Mesendoderm (in vitro differentiated cells): ENCODE results near the gene PSMD3.

Experiments used
- DNase-seq: peaks from one replicate; pipeline ENCODE4 v3.0.0; 2013
- H2AK5ac ChIP-seq: 2 replicates; pipeline ENCODE4 v1.6.1; 2013; ENCODE audit warnings: low read length, inconsistent platforms
- H2BK120ac ChIP-seq: 2 replicates; pipeline ENCODE4 v1.6.1; 2013; ENCODE audit warnings: low read depth, mild to moderate bottlenecking, low read length, moderate library complexity, mixed read lengths
- H2BK15ac ChIP-seq: replicated peaks from 2 replicates; pipeline ENCODE4 v1.6.1; 2013; ENCODE audit warnings: low read depth, mild to moderate bottlenecking, moderate library complexity
- H2BK5ac ChIP-seq: 2 replicates; pipeline ENCODE4 v1.6.1; 2013; ENCODE audit warnings: low read length, inconsistent platforms
- H3K18ac ChIP-seq: 2 replicates; pipeline ENCODE4 v1.6.1; 2013; ENCODE audit warnings: mild to moderate bottlenecking, low read length, mixed read lengths
- H3K23ac ChIP-seq: one replicate; pipeline ENCODE4 v1.6.1; 2013; ENCODE audit warnings: low read length
- H3K27ac ChIP-seq: 2 replicates; pipeline ENCODE4 v1.5.1; 2013; ENCODE audit warnings: low read depth, mild to moderate bottlenecking, inconsistent platforms, low read length, moderate library complexity
- H3K27me3 ChIP-seq: 2 replicates; pipeline ENCODE4 v1.6.1; 2013; ENCODE audit warnings: low read length, control low read depth, mild to moderate bottlenecking, inconsistent platforms; ENCODE audit not compliant: insufficient read depth, poor library complexity
- H3K36me3 ChIP-seq: 2 replicates; pipeline ENCODE4 v1.6.1; 2013; ENCODE audit warnings: low read length, inconsistent platforms; ENCODE audit not compliant: control insufficient read depth, insufficient read depth
- H3K4ac ChIP-seq: one replicate; pipeline ENCODE4 v1.6.1; 2013; ENCODE audit warnings: low read depth, mild to moderate bottlenecking, low read length, moderate library complexity
- H3K4me1 ChIP-seq: 2 replicates; pipeline ENCODE4 v1.6.1; 2013; ENCODE audit warnings: low read depth, low read length, inconsistent platforms; ENCODE audit not compliant: control insufficient read depth
- H3K4me2 ChIP-seq: 2 replicates; pipeline ENCODE4 v1.6.1; 2013; ENCODE audit warnings: low read length
- H3K4me3 ChIP-seq: 2 replicates; pipeline ENCODE4 v1.5.1; 2013; ENCODE audit warnings: mild to moderate bottlenecking, low read length
- H3K56ac ChIP-seq: one replicate; pipeline ENCODE4 v1.6.1; 2013; ENCODE audit warnings: low read length
- H3K79me1 ChIP-seq: 2 replicates; pipeline ENCODE4 v1.6.1; 2013; ENCODE audit warnings: low read length, inconsistent platforms
- H3K79me2 ChIP-seq: 2 replicates; pipeline ENCODE4 v1.6.1; 2013; ENCODE audit warnings: mild to moderate bottlenecking, low read length; ENCODE audit not compliant: control insufficient read depth, insufficient read depth
- H3K9ac ChIP-seq: 2 replicates; pipeline ENCODE4 v1.6.1; 2013; ENCODE audit warnings: low read length, inconsistent platforms
- H4K5ac ChIP-seq: one replicate; pipeline ENCODE4 v1.6.1; 2013; ENCODE audit warnings: low read length
- H4K8ac ChIP-seq: one replicate; pipeline ENCODE4 v1.6.1; 2013; ENCODE audit warnings: low read depth, mild to moderate bottlenecking, control low read depth, low read length, moderate library complexity
- WGBS: extraction: QIAGEN DNeasy Blood & Tissue Kit; methylation state at CpG from one replicate; pipeline ENCODE4 v1.1.7; 2013; ENCODE audit warnings: low lambda C conversion rate, missing lambda C conversion rate; ENCODE audit not compliant: insufficient coverage; ENCODE audit errors: extremely low coverage; 5-methylcytosine and 5-hydroxymethylcytosine counted together

Gene PSMD3

DNA sequence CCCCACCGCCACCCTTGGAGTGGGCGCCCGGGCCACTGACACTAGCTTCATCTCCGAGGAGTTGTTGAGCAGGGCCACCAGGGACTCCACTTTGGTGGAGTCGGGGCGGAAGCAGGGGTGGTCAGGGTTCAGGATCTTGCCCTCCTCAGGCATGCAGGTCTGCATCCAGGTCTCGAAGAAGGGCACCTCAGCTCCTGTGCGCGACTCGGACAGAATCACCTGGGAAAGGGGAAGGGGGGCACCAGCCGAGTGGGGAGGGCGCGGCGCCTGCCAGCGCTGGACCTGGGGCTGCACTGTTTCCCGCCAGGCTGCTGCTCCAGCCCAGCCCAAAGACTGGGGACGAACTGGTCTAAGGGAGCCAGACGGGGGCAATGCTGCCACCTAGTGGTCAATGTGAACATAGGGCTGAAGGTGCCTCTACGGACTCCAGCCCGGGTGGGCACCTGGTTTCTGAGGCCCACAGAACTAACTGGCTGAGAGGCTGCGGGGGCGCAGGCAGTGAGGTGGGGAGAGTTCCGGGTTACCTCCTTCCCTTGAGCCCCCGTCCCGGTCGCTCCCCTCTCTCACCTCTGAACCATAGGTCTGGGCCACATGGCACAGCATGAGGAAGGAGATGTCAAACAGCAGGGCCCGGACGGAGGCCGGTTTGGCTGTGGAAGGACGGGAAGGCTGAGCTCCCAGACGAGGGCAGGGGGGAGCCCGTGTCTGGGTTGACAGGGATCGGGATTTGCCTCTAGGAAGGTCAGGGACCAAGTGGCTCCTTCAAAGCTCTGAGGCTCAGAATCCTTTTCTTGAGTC lies 46.4 kb downstream of the PSMD3 start:
- H3K79me2 ChIP-seq: no peaks in the 10 kb centered on the region
- H2BK120ac ChIP-seq: no peak overlapping the region
- H3K4me1 ChIP-seq: no peaks in the 10 kb centered on the region
- H2AK5ac ChIP-seq: no peak overlapping the region
- no peak overlapping the region for H3K4me3 ChIP-seq
- H4K8ac ChIP-seq: no peak overlapping the region
- no peak overlapping the region for H2BK15ac ChIP-seq
- H3K56ac ChIP-seq: peak overlapping the region; percentile 81
- H3K27me3 ChIP-seq: no peaks in the 10 kb centered on the region
- WGBS: no CpG with 5 or more reads among the region's 33 CpGs
- peak; percentile 88 for DNase-seq
- H3K36me3 ChIP-seq: peaks cover 19% of the 10 kb centered on the region
- no peak overlapping the region for H3K4me2 ChIP-seq
- no peaks in the 10 kb centered on the region for H3K79me1 ChIP-seq
- H2BK5ac ChIP-seq: no peak overlapping the region
- no peak overlapping the region for H3K4ac ChIP-seq
- no peak overlapping the region for H3K23ac ChIP-seq
- peak overlapping the region; percentile 29 for H3K9ac ChIP-seq
- H3K18ac ChIP-seq: no peak overlapping the region
- H3K27ac ChIP-seq: no peak overlapping the region
- H4K5ac ChIP-seq: no peak overlapping the region

DNA sequence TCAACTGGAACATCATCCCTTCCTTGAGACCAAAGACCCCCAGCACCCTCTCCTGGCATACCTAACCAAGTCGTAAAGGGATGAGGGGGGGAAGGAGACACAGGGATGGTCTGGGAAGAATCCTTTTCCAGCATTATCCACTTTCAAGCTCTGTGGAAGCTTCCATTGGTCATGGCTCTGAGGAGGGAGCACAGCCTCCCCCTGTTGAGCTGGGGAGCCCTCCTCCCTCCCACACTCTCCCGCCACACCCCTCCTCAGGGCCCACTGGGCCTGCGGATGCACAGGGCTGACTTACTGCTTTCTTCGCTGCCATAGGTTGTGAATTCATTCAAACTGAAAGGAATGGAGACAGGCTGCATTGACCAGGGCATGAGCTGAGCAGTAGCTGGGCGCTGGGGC lies 47.0 kb downstream of the PSMD3 start:
- H2BK15ac ChIP-seq: no peak overlapping the region
- H3K56ac ChIP-seq: no peak overlapping the region
- H3K23ac ChIP-seq: no peak overlapping the region
- H4K5ac ChIP-seq: no peak overlapping the region
- no peak overlapping the region for H3K27ac ChIP-seq
- no peak overlapping the region for H3K4ac ChIP-seq
- no peaks in the 10 kb centered on the region for H3K4me1 ChIP-seq
- no peak overlapping the region for H3K4me3 ChIP-seq
- H3K36me3 ChIP-seq: peaks cover 19% of the 10 kb centered on the region
- no peak overlapping the region for H4K8ac ChIP-seq
- no peak for DNase-seq
- H3K18ac ChIP-seq: no peak overlapping the region
- no CpG with 5 or more reads among the region's 5 CpGs for WGBS
- no peak overlapping the region for H3K9ac ChIP-seq
- no peak overlapping the region for H2AK5ac ChIP-seq
- H3K79me2 ChIP-seq: no peaks in the 10 kb centered on the region
- H2BK5ac ChIP-seq: no peak overlapping the region
- H2BK120ac ChIP-seq: no peak overlapping the region
- H3K4me2 ChIP-seq: no peak overlapping the region
- no peaks in the 10 kb centered on the region for H3K79me1 ChIP-seq
- H3K27me3 ChIP-seq: no peaks in the 10 kb centered on the region

DNA sequence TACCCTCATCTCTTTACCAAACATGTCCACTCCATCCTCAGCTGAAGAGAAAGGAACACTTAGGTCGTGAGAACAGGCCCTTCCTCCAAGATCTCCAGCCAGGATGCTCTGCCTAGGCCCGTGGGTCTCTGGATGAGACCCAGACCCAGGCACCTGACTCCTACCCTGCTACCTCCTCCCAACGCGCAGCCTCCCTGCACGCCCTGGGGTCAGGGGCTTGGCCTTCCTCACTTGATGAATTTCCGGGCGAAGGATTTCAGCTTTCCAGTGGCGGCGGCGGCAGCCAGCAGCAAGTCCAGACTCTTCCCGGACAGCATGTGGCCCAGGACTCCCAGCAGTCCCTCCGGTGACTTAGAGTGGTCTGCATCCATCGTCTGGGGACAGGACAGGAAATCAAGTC lies 48.0 kb downstream of the PSMD3 start:
- Histone ChIP-seq H3K18ac (no peak overlapping the region), H3K4me3 (no peak overlapping the region), H3K79me2 (no peaks in the 10 kb centered on the region), H4K5ac (no peak overlapping the region), H3K4ac (no peak overlapping the region), H2AK5ac (no peak overlapping the region), H3K4me1 (no peaks in the 10 kb centered on the region), H3K4me2 (no peak overlapping the region), H3K79me1 (no peaks in the 10 kb centered on the region), H2BK15ac (no peak overlapping the region), H3K27me3 (no peaks in the 10 kb centered on the region), H3K36me3 (peaks cover 17% of the 10 kb centered on the region), H3K9ac (no peak overlapping the region), H4K8ac (no peak overlapping the region), H2BK5ac (no peak overlapping the region), H3K27ac (no peak overlapping the region), H3K56ac (no peak overlapping the region), H2BK120ac (no peak overlapping the region), H3K23ac (no peak overlapping the region)
- DNase-seq: no peak
- no CpG with 5 or more reads among the region's 13 CpGs for WGBS

DNA sequence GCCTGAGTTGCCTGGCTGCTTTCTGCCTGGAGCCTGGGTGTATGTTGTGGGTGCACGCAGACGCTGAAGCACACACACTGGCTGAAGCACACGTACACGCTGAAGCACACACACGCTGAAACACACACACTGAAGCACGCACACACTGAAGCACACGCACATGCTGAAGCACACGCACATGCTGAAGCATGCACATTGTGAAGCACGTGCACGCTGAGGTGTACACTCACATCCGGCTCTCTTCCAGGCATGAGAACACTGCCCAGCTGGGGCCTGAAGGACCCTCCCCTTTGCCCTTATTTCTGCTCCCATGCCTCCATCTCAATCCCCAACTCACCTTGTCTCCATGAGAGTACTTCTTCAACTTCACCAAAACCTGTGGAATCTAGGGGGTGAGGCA lies 51.1 kb downstream of the PSMD3 start:
- Histone ChIP-seq H3K79me1 (no peaks in the 10 kb centered on the region), H3K4me1 (no peaks in the 10 kb centered on the region), H3K56ac (no peak overlapping the region), H2AK5ac (no peak overlapping the region), H4K5ac (no peak overlapping the region), H3K27ac (no peak overlapping the region), H2BK15ac (no peak overlapping the region), H2BK5ac (no peak overlapping the region), H2BK120ac (no peak overlapping the region), H3K4me3 (no peak overlapping the region), H3K4me2 (no peak overlapping the region), H3K9ac (no peak overlapping the region), H3K27me3 (no peaks in the 10 kb centered on the region), H3K36me3 (peaks cover 15% of the 10 kb centered on the region), H3K23ac (no peak overlapping the region), H3K18ac (no peak overlapping the region), H3K79me2 (no peaks in the 10 kb centered on the region), H3K4ac (no peak overlapping the region), H4K8ac (no peak overlapping the region)
- no CpG with 5 or more reads among the region's 11 CpGs for WGBS
- no peak for DNase-seq

- Histone ChIP-seq H2BK120ac (no peak overlapping the region), H3K27ac (no peak overlapping the region), H3K36me3 (peaks cover 15% of the 10 kb centered on the region), H3K79me2 (no peaks in the 10 kb centered on the region), H3K9ac (no peak overlapping the region), H3K4me2 (no peak overlapping the region), H3K23ac (no peak overlapping the region), H2BK15ac (no peak overlapping the region), H3K18ac (no peak overlapping the region), H3K27me3 (no peaks in the 10 kb centered on the region), H3K4ac (no peak overlapping the region), H2BK5ac (no peak overlapping the region), H3K4me3 (no peak overlapping the region), H2AK5ac (no peak overlapping the region), H4K8ac (no peak overlapping the region), H3K4me1 (no peaks in the 10 kb centered on the region), H3K79me1 (no peaks in the 10 kb centered on the region), H3K56ac (no peak overlapping the region), H4K5ac (no peak overlapping the region)
- DNase-seq: no peak
- no CpG with 5 or more reads among the region's 23 CpGs for WGBS
These were observed 52.0 kb downstream of the PSMD3 start for GRCh38 chr17:40032322-40033320.
